Astrocyte (in vitro differentiated cells and primary cell): Measurements from ENCODE around the gene CLK4. TPM values are rescaled to one million over a fixed set of nuclear protein-coding genes. Genes with fewer than 3 reads are reported as not detected.

Experiments
- DNase-seq: peaks from one replicate; pipeline ENCODE4 v3.0.0-alpha.2; 2010; ENCODE audit warnings: low read depth
- FAIRE-seq: peaks from 2 replicates; lab custom pipeline; 2011; peaks lifted over from hg19 to GRCh38; lab: Jason Lieb, UNC
- H2AFZ ChIP-seq: 2 replicates; pipeline ENCODE4 v1.6.0; 2012; ENCODE audit warnings: low read depth, low read length, inconsistent platforms
- H3K27ac ChIP-seq: 2 replicates; pipeline ENCODE4 v1.5.1; 2011; ENCODE audit warnings: low read depth, low read length, inconsistent platforms
- H3K27me3 ChIP-seq: 2 replicates; pipeline ENCODE4 v1.6.0; 2011; ENCODE audit warnings: low read length, inconsistent platforms; ENCODE audit not compliant: insufficient read depth
- H3K36me3 ChIP-seq: 2 replicates; pipeline ENCODE4 v1.5.1; 2011; ENCODE audit warnings: low read length, inconsistent platforms; ENCODE audit not compliant: insufficient read depth
- H3K4me1 ChIP-seq: 2 replicates; pipeline ENCODE4 v1.5.1; 2011; ENCODE audit warnings: low read length, inconsistent platforms; ENCODE audit not compliant: insufficient read depth
- H3K4me2 ChIP-seq: 2 replicates; pipeline ENCODE4 v1.6.0; 2012; ENCODE audit warnings: low read length, inconsistent platforms
- H3K4me3 ChIP-seq: 2 replicates; pipeline ENCODE4 v1.5.1; 2011; ENCODE audit warnings: low read depth, mild to moderate bottlenecking, low read length, inconsistent platforms; ENCODE audit not compliant: insufficient read depth
- H3K79me2 ChIP-seq: 2 replicates; pipeline ENCODE4 v1.6.0; 2012; ENCODE audit warnings: mild to moderate bottlenecking, low read length, inconsistent platforms; ENCODE audit not compliant: insufficient read depth
- H3K9ac ChIP-seq: 2 replicates; pipeline ENCODE4 v1.6.0; 2012; ENCODE audit warnings: mild to moderate bottlenecking, low read length, inconsistent platforms
- H3K9me3 ChIP-seq: 2 replicates; pipeline ENCODE4 v1.5.1; 2012; ENCODE audit warnings: low read depth, mild to moderate bottlenecking, low read length, inconsistent platforms; ENCODE audit not compliant: insufficient read depth
- H4K20me1 ChIP-seq: 2 replicates; pipeline ENCODE4 v1.6.0; 2012; ENCODE audit warnings: low read length, inconsistent platforms; ENCODE audit not compliant: insufficient read depth
- H3K27ac Mint-ChIP-seq: one replicate; pipeline ENCODE4 v1.8.0; 2021; ENCODE audit warnings: mild to moderate bottlenecking, mixed read lengths; ENCODE audit not compliant: unreplicated experiment
- H3K27me3 Mint-ChIP-seq: one replicate; pipeline ENCODE4 v1.8.0; 2021; ENCODE audit warnings: low read depth, mixed read lengths; ENCODE audit not compliant: unreplicated experiment
- H3K36me3 Mint-ChIP-seq: one replicate; pipeline ENCODE4 v1.8.0; 2021; ENCODE audit warnings: low read depth, mixed read lengths; ENCODE audit not compliant: unreplicated experiment
- H3K4me1 Mint-ChIP-seq: one replicate; pipeline ENCODE4 v1.8.0; 2021; ENCODE audit warnings: low read depth, mixed read lengths; ENCODE audit not compliant: unreplicated experiment
- H3K4me3 Mint-ChIP-seq: one replicate; pipeline ENCODE4 v1.8.0; 2021; ENCODE audit warnings: mild to moderate bottlenecking, moderate library complexity, mixed read lengths; ENCODE audit not compliant: unreplicated experiment
- H3K9me3 Mint-ChIP-seq: one replicate; pipeline ENCODE4 v1.8.0; 2021; ENCODE audit warnings: mild to moderate bottlenecking, mixed read lengths; ENCODE audit not compliant: unreplicated experiment
- EZH2 ChIP-seq: IDR thresholded peaks from 2 replicates; pipeline ENCODE4 v1.6.1; 2012; ENCODE audit warnings: mild to moderate bottlenecking, low read length, inconsistent platforms; ENCODE audit not compliant: insufficient read depth
- total RNA-seq: library from RNA; stranded (reverse); gene quantifications from 2 replicates; pipeline ENCODE4 v1.2.1, GENCODE V29; 2021
- TF ChIP-seq, protein P1 (sequence below): IDR thresholded peaks from 2 replicates; pipeline ENCODE4 v1.5.1; 2011; ENCODE audit warnings: low read depth, mild to moderate bottlenecking, inconsistent platforms, low read length, moderate library complexity; ENCODE audit not compliant: insufficient read depth

The CLK4 gene
- total RNA-seq, 1 donor from 2014 or later = 16.5 TPM

DNA sequence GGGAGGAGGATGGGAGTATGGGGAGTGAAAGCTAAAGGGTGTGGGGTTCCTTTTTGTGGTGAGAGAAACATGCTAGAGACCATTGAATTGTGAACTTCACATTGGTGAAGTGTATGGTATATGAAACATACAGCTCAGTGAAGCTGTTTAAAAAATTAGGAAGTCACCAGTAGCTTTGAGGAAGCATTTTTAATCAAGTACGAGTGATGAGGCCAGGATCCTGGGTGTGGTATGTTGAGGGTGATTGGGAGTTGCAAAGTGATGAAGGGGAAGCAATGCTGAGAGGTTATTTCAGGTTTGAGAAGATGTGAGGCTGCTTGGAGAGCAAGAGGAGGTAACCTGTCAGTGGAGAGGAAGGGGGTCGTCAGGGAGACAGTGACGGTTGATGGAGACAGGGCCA lies 22.7 kb upstream of the CLK4 start:
- Mint-ChIP-seq H3K4me1 (peaks cover 5% of the 10 kb centered on the region), H3K4me3 (no peak overlapping the region), H3K27me3 (peaks cover 5% of the 10 kb centered on the region), H3K9me3 (no peaks in the 10 kb centered on the region), H3K36me3 (no peaks in the 10 kb centered on the region), H3K27ac (no peak overlapping the region)
- H3K9me3 ChIP-seq = peaks cover 3% of the 10 kb centered on the region
- no peak overlapping the region for H3K9ac ChIP-seq
- H4K20me1 ChIP-seq = no peaks in the 10 kb centered on the region
- H3K27me3 ChIP-seq = no peaks in the 10 kb centered on the region
- DNase-seq (no peak), FAIRE-seq (no peak)
- H3K27ac ChIP-seq = no peak overlapping the region
- H3K79me2 ChIP-seq = no peaks in the 10 kb centered on the region
- H3K4me1 ChIP-seq = peaks cover 10% of the 10 kb centered on the region
- no peak overlapping the region for H2AFZ ChIP-seq
- H3K4me3 ChIP-seq = no peak overlapping the region
- no peaks in the 10 kb centered on the region for H3K36me3 ChIP-seq
- TF ChIP-seq, protein P1, sequence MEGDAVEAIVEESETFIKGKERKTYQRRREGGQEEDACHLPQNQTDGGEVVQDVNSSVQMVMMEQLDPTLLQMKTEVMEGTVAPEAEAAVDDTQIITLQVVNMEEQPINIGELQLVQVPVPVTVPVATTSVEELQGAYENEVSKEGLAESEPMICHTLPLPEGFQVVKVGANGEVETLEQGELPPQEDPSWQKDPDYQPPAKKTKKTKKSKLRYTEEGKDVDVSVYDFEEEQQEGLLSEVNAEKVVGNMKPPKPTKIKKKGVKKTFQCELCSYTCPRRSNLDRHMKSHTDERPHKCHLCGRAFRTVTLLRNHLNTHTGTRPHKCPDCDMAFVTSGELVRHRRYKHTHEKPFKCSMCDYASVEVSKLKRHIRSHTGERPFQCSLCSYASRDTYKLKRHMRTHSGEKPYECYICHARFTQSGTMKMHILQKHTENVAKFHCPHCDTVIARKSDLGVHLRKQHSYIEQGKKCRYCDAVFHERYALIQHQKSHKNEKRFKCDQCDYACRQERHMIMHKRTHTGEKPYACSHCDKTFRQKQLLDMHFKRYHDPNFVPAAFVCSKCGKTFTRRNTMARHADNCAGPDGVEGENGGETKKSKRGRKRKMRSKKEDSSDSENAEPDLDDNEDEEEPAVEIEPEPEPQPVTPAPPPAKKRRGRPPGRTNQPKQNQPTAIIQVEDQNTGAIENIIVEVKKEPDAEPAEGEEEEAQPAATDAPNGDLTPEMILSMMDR = no peak
- no peak for TF ChIP-seq EZH2
- no peak overlapping the region for H3K4me2 ChIP-seq

DNA sequence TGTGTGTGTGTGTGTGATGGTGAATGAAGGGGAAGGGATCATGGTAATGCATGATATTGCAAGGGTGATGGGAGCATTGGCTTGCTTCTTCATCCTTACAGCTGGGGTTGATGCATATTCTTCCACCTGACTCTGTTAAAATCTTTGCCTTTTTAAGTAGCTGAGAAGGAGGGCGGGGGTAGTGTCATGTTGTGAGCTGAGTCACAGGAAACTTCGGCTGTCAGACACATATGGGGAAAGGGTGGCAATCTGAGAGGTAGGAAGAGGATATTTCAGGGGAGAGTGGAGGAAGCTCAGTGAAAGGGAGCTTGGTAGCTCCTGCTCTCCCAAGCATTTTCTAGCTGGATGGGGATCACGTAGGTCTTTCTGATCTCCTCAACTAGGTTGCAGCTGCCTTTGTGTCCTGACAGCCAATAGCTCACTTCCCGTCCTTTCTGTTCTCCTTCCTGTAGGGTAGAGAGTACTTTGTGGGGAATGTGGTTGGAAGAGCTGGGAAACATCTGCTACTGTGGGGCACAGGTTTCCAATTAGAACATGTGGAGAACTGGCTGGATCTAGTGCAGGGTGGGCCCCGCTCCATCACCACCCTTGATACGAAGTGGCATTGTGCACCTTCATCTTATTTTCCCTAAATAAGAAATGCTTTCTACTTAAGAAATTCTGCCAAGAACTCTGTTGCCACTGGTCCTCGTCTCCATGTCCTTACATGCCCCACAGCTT lies 18.1 kb upstream of the CLK4 start:
- Mint-ChIP-seq H3K27me3 (peaks cover 3% of the 10 kb centered on the region), H3K27ac (no peak overlapping the region), H3K36me3 (peaks cover 2% of the 10 kb centered on the region), H3K4me3 (no peak overlapping the region), H3K9me3 (peaks cover 7% of the 10 kb centered on the region), H3K4me1 (peaks cover 12% of the 10 kb centered on the region)
- peaks cover 12% of the 10 kb centered on the region for H3K9me3 ChIP-seq
- H3K9ac ChIP-seq = no peak overlapping the region
- no peak overlapping the region for H3K4me3 ChIP-seq
- DNase-seq (peak; percentile 20), FAIRE-seq (no peak)
- H3K36me3 ChIP-seq = no peaks in the 10 kb centered on the region
- H3K27me3 ChIP-seq = no peaks in the 10 kb centered on the region
- H3K27ac ChIP-seq = peak overlapping the region; percentile 30
- no peaks in the 10 kb centered on the region for H4K20me1 ChIP-seq
- peak overlapping the region; percentile 28 for H3K4me2 ChIP-seq
- peaks cover 20% of the 10 kb centered on the region for H3K4me1 ChIP-seq
- TF ChIP-seq, protein P1 = no peak
- TF ChIP-seq EZH2 = no peak
- H2AFZ ChIP-seq = peak overlapping the region; percentile 47
- H3K79me2 ChIP-seq = no peaks in the 10 kb centered on the region

DNA sequence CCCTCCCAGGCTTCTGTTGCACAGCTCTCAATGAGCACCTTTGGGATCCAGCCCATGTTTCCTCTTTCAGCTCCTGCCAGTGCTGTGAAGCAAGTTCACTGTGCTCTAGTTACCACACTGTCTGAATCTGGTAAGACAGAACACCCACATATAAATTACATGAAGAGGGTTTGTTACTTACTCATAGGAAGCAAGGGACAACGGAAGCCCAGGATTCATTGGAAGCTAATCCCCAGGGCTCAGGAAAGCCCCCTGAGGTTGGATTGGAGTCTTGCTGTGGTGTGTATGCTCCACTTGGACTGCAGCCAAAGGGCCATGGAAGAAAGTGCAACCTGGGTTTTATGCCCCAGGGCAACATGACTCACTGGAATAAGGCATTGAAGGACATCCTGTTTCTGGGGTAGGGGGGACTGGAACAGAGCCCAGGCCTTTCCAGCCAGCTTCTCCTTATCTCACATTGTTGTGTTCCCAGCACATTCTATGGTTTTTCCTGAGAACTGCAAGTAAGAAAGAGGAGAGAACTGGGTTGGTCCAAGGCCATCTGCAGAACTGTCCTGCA lies 15.6 kb upstream of the CLK4 start:
- Histone ChIP-seq H3K27ac (peak overlapping the region; percentile 73), H4K20me1 (no peaks in the 10 kb centered on the region), H3K4me3 (no peak overlapping the region), H3K9me3 (peaks cover 9% of the 10 kb centered on the region), H3K4me2 (peak overlapping the region; percentile 64), H3K27me3 (no peaks in the 10 kb centered on the region), H2AFZ (peak overlapping the region; percentile 13), H3K4me1 (peaks cover 20% of the 10 kb centered on the region), H3K79me2 (no peaks in the 10 kb centered on the region), H3K36me3 (no peaks in the 10 kb centered on the region), H3K9ac (peak overlapping the region; percentile 57)
- TF ChIP-seq, protein P1 = no peak
- no peak for TF ChIP-seq EZH2
- peak; percentile 87 for DNase-seq
- Mint-ChIP-seq H3K27ac (no peak overlapping the region), H3K27me3 (no peaks in the 10 kb centered on the region), H3K9me3 (peaks cover 9% of the 10 kb centered on the region), H3K36me3 (peaks cover 2% of the 10 kb centered on the region), H3K4me1 (peaks cover 12% of the 10 kb centered on the region), H3K4me3 (no peak overlapping the region)
- no peak for FAIRE-seq
